NCI-H1092 (cell line): ENCODE measurements around the gene KRT32.
"Not testable (repeated sequence)": the region's sequence is repeated elsewhere in the genome, so short reads cannot be mapped to it uniquely, and the experiment has no call there.

Source experiments
- DNase-seq: peaks from one replicate; lab custom pipeline; 2025; lab: John Stamatoyannopoulos, UW

Gene KRT32

GRCh38 chr17:41464173-41464572 lies 3.0 kb downstream of the KRT32 start:
- no peak for DNase-seq

GRCh38 chr17:41463746-41464145 lies 3.4 kb downstream of the KRT32 start:
- DNase-seq, result no peak

- no peak for DNase-seq
Observed at GRCh38 chr17:41462705-41463104, 4.5 kb downstream of the KRT32 start.

GRCh38 chr17:41457676-41458075 lies 9.5 kb downstream of the KRT32 start:
- DNase-seq, result no peak

- no peak for DNase-seq
Observed at GRCh38 chr17:41456204-41456603, 11.0 kb downstream of the KRT32 start.

- DNase-seq, result no peak
Observed at GRCh38 chr17:41455236-41455635, 11.9 kb downstream of the KRT32 start.

- DNase-seq, result no peak
Observed at GRCh38 chr17:41453066-41453465, 14.1 kb downstream of the KRT32 start.

- no peak for DNase-seq
Observed at GRCh38 chr17:41452281-41452680, 14.9 kb downstream of the KRT32 start.

GRCh38 chr17:41451154-41451728 lies 15.9 kb downstream of the KRT32 start:
- no peak for DNase-seq

- DNase-seq, result no peak
Observed at GRCh38 chr17:41449008-41449407, 18.2 kb downstream of the KRT32 start.

- DNase-seq, result no peak
Observed at GRCh38 chr17:41448506-41448905, 18.7 kb downstream of the KRT32 start.

- DNase-seq, result no peak
Observed at GRCh38 chr17:41446806-41447205, 20.4 kb downstream of the KRT32 start.

GRCh38 chr17:41444640-41445039 lies 22.5 kb downstream of the KRT32 start:
- no peak for DNase-seq

GRCh38 chr17:41444186-41444585 lies 23.0 kb downstream of the KRT32 start:
- no peak for DNase-seq

GRCh38 chr17:41442739-41443138 lies 24.4 kb downstream of the KRT32 start:
- no peak for DNase-seq

GRCh38 chr17:41440531-41441033 lies 26.6 kb downstream of the KRT32 start, which contains the start of gene KRT38:
TSS of gene KRT38 (minus strand) at chr17:41440983. CDS start at chr17:41440921, 62 bp downstream.
- no peak for DNase-seq

GRCh38 chr17:41439375-41439774 lies 27.8 kb downstream of the KRT32 start:
- no peak for DNase-seq

- DNase-seq, result no peak
Observed at GRCh38 chr17:41437769-41438168, 29.4 kb downstream of the KRT32 start.

GRCh38 chr17:41437254-41437653 lies 29.9 kb downstream of the KRT32 start:
- DNase-seq, result no peak

- DNase-seq, result no peak
Observed at GRCh38 chr17:41434415-41434814, 32.8 kb downstream of the KRT32 start.

- peak; percentile 38 for DNase-seq
Observed at GRCh38 chr17:41434005-41434404, 33.2 kb downstream of the KRT32 start.

GRCh38 chr17:41433586-41433985 lies 33.6 kb downstream of the KRT32 start:
- no peak for DNase-seq

GRCh38 chr17:41430376-41430775 lies 36.8 kb downstream of the KRT32 start:
- DNase-seq, result not testable (repeated sequence)

- no peak for DNase-seq
Observed at GRCh38 chr17:41429667-41430066, 37.5 kb downstream of the KRT32 start.
